Fibroblast of upper back skin (primary cell): ENCODE data around the gene LHFPL4.
A peak's percentile ranks its signal among the peaks of the same experiment; 100 is the strongest.
"Not testable (repeated sequence)": the region's sequence is repeated elsewhere in the genome, so short reads cannot be mapped to it uniquely, and the experiment has no call there.

Experiments used
- DNase-seq: peaks from one replicate; pipeline ENCODE4 v3.0.0-alpha.2; 2013

LHFPL4 gene

DNA sequence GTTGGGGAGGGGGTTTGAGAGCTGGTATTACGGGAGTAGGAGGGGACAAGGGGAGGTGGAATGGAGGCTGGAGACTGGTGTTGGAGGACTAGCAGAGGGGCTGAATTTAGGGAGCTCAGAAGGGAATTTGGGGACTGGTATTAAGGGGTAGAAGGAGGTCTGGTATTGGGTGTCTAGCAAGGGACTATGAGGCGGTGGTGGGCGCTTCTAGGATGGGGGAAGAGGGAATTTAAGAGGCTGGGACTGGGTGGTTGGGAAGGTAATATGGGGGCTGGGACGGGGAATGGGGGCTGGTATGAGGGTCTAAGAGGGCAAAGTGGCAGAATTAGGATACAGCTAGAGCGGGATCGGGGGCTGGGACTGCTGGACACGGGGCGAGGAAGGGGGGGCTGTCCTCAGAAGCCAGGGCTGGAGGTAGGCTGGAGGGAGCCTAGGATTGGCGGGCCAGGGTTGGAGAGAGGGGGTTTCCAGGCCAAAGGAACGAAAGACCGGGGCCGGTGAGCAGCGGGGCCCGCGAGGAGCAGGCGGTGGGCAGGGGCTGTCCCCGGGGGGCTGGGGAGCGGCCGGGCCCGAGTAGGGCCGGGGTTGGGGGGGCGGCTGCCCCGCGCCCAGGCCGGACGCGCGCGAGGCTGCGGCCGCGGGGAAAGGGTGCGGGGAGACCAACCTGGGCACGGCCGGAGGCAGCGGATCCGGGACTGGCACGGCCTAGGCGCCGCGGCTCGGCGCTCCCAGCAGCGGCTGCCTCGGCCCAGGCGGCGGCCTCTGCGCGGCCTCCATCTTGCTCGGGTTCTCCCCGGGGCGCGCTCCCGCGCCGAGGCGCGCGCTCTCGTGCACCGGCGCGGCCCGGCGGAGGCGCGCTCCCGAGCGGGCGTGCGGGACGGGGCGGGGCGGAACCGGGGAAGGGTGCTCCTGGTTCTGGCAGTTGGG lies at the start of gene LHFPL4:
Gene LHFPL4 (minus strand): TSS at position 802 of the 927 bp plus-strand sequence. CDS start 1,143 bp downstream, outside the sequence.
- DNase-seq, result no peak

DNA sequence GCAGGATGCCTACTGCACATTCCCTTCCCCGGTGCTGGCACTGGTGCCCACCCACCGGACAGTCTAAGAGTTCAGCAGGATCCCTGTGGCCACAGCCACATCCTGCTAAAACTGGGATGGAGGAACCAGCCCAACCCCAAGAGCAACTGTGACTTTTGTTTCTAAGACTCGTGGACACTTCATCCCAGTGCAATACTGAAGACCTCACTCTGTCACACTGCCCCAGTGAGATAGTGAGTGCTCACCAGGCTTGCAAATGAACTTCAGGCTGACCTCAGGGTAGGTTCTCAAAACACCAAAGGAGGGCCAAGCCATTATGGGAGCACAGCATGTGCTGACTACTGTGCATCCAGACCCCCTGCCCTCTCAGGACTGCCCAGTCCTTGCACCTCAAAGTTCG lies 49.0 kb upstream of the LHFPL4 start:
- DNase-seq, result no peak

- not testable (repeated sequence) for DNase-seq
Measured at GRCh38 chr3:9601006-9601581, 47.5 kb upstream of the LHFPL4 start.

DNA sequence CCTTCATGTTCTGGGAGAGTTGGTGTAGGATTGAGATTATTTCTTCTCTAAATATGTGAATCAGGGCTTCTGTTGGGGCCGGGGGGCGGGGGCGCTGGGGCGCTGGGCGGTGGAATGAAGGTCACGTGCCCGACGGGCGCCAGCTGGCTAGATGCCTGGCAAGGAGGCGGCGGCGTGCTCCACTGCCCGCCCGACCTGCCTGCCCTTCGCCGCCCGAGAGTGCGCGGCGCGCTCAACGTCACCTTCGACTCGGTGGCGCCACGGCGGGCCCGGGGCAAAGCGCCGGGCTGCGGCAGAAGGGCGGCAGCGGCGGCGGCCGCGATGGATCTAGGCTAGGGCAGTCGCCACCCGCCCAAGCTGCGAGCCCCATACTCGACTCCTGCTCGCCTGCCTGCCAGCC lies 47.0 kb upstream of the LHFPL4 start:
- DNase-seq, result peak; percentile 3

GRCh38 chr3:9598783-9599387 lies 45.3 kb upstream of the LHFPL4 start:
- DNase-seq, result no peak

GRCh38 chr3:9595877-9596276 lies 42.3 kb upstream of the LHFPL4 start:
- DNase-seq, result no peak

GRCh38 chr3:9591781-9592180 lies 38.2 kb upstream of the LHFPL4 start:
- not testable (repeated sequence) for DNase-seq

DNA sequence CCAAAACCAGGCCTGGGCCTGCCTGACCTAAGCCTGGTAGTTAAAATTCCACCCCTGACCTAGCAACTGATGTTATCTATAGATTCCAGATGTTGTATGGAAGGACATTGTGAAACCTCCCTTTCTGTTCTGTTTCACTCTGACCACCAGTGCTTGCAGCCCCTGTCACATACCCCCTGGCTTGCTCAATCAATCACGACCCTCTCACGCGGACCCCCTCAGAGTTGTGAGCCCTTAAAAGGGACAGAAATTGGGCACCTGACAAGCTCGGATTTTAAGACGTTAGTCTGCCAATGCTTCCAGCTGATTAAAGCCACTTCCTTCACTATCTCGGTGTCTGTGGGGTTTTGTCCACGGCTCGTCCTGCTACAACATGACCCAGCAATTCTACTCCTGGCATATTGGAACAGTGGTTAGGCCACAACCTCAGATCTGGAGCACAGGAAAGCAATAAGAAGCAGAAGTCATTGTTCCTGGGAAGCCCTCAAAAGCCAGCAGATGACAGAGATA lies 36.7 kb upstream of the LHFPL4 start:
- DNase-seq, result no peak

GRCh38 chr3:9583792-9584191 lies 30.2 kb upstream of the LHFPL4 start:
- no peak for DNase-seq

DNA sequence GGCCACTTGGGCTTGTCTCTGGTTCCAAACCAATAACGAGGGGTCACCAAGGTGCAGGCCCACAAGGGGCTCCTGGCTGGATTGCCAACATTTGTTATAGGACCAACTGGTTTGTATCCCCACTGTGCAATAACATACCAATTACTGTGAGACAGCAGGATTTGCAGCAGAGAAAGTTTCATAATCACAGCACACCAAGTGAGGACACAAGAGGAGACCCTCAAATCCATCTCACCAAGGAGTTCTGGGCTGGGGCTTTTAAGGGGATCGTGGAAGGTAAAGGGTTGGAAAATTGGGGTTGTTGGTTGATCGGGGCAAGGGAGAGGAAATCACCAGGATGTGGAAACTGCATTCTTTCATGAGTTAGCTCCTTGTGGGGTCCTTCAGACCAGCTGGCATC lies 29.7 kb upstream of the LHFPL4 start:
- DNase-seq, result no peak

DNA sequence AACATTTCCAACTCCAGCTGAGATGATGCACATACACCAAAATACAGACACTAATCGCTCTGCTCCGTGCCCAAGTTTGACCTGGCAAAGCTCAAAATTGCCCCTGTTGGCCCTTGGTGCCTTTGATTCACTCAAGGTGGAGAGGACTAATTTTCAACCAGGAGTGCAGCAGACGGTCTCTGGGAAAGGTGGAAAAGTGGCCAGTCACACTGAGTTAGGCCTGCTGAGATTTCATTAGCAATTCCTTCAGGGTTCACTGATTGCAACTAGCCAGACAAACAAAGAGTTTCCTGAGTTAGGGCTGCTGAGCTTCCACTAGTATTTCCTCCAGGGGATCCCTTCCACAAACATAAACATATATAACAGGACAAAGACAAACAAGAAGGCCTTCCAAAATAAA lies 28.7 kb upstream of the LHFPL4 start:
- DNase-seq, result no peak

DNA sequence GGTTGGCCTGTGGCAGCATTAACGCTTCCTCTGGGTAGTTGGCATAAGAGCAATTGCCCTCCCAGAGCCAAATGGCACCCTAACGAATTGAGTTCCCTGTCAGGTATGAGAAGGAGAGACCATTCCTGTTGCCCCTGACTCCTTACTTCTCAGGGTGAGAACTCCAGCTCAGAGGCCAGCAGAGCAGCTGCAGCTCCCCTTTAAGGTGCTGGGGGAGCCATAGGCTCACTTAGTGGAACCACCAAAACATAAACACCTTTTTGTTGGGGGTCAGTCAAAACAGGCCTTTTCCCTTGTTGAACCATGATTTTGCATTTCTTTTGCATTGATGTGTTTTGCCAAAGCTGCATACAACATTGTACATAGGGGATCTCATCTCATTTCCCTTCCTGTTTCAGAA lies 28.1 kb upstream of the LHFPL4 start:
- no peak for DNase-seq

GRCh38 chr3:9569054-9569453 lies 15.4 kb upstream of the LHFPL4 start:
- DNase-seq, result no peak

- no peak for DNase-seq
Measured at GRCh38 chr3:9565316-9565715, 11.7 kb upstream of the LHFPL4 start.

DNA sequence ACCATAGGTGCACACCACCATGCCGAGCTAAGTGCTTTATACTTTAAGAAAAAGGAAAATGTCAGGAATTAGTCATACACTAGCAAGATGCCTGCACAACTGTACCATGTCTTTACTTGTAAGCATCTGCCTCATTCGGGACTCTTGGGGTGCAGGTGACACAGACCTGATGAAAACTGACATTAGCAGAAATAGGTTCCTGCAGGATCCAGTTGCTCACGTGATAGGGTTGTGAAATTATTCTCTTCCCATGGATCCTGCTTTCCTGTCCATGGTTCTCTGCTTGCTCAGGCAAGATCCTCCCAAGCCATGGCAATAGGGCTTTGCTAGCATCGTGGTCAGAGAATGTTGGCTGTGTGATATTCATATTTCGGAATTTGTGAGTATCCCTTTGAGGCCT lies 10.2 kb upstream of the LHFPL4 start:
- DNase-seq, result no peak

GRCh38 chr3:9560056-9560455 lies 6.4 kb upstream of the LHFPL4 start:
- not testable (repeated sequence) for DNase-seq

- no peak for DNase-seq
Measured at GRCh38 chr3:9553948-9554513, 409 bp upstream of the LHFPL4 start.

GRCh38 chr3:9552252-9552999 lies 1.2 kb downstream of the LHFPL4 start:
- peak; percentile 40 for DNase-seq

DNA sequence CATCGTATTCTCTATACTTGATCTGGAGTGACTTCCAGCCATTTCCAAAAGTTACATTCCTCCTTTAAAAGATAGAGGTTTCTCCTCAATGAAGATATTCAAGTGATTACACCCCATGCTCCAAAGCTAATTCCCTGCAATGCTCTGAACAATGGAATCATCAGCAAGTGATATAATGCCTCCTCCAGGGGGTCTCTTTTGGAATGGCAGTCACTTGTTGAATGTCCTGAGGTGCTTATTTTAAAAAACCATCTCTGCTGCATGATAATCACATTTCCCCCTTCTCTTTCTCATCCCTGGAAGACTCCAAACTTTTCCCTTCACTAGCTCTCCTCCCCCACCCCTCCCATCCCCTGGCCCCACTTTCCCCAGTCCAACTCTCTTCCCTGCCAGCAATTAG lies 2.6 kb downstream of the LHFPL4 start:
- no peak for DNase-seq

DNA sequence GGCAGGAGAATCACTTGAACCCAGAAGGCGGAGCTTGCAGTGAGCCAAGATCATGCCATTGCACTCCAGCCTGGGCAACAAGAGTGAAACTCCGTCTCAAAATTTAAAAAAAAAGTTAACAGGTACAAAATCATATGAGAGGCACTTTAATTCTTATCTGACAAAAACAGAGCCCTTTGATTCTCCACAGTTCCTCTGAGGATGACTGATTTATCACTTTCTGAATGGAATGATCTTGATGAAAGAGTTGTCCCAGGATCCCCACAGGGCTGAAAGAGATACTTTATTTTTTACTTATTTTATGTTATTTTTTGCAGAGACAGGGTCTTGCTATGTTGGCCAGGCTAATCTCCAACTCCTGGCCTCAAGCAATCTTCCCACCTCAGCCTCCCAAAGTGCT lies 4.0 kb downstream of the LHFPL4 start:
- no peak for DNase-seq

GRCh38 chr3:9548991-9549390 lies 4.6 kb downstream of the LHFPL4 start:
- DNase-seq, result no peak

DNA sequence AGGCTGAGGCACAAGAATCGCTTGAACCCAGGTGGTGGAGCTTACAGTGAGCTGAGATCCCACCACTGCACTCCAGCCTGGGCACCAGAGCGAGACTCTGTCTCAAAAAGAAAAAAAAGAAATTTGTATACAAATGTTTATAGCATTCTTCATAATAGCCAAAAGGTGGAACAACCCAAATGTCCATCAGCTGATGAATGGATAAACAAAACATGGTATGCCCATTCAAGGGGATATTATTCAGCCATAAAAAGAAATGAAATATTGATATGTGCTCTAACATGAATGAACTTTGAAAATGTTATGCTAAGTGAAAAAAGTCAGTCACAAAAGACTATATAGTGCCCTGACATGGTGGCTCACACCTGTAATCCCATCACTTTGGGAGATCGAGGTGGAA lies 11.4 kb downstream of the LHFPL4 start:
- DNase-seq, result no peak

GRCh38 chr3:9536212-9536611 lies 17.4 kb downstream of the LHFPL4 start:
- no peak for DNase-seq
